Gastroesophageal sphincter (tissue), 3 donors: ENCODE results near the gene FUT8.

Source experiments
- EP300 ChIP-seq: sonication (generic); formaldehyde crosslinking; IDR thresholded peaks from one replicate; pipeline ENCODE4 v1.6.1; 2017; ENCODE audit warnings: antibody characterized with exemption, mild to moderate bottlenecking
- POLR2A ChIP-seq, 2 donors: fragments of 450-650 bp; IDR thresholded peaks; one replicate each; pipeline ENCODE4 v1.6.1; 2017; ENCODE audit warnings: antibody characterized with exemption in 2 of 2, mild to moderate bottlenecking in 2 of 2, moderate library complexity in 1 of 2
- TF ChIP-seq, protein P1 (sequence below), 4 experiments: fragments of 200-600 bp in 2 of 4; fragments of 450-650 bp in 2 of 4; sonication (generic) in 1 of 4; IDR thresholded peaks; one replicate each; pipeline ENCODE4 v1.5.1; 2017 to 2019; ENCODE audit warnings: antibody characterized with exemption in 4 of 4, mild to moderate bottlenecking in 2 of 4, moderate library complexity in 2 of 4

DNA sequence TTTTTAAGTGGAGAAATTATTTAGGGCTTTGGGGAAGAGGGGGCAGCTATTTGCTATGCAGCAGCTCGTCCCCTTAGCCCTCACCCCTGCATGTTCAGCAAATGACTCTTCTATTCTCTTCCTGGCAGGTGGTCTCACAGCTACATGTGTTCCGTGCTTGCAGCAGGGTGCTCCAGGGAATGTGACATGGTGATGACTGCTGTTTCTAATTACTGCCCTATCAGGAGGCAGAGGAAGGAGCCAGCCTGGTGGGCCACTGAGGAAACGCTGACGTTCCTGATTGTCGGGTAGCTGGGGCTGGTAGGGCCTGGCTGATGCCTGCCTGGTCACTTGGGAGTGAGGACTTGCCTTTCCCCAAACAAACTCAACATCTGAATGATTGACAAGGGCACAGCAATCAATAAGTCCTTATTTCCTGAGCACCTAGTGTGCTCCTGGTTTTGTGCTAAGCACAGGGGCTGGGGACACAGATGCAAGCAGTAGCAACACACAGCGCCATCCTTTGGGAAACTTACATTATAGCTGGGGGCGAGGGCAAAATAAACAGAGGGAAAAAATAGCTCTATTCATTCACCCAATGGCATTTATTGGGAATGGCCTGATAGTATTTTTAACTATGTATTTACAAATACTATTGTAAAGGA is 377.8 kb downstream of the FUT8 start:
- TF ChIP-seq, protein P1, sequence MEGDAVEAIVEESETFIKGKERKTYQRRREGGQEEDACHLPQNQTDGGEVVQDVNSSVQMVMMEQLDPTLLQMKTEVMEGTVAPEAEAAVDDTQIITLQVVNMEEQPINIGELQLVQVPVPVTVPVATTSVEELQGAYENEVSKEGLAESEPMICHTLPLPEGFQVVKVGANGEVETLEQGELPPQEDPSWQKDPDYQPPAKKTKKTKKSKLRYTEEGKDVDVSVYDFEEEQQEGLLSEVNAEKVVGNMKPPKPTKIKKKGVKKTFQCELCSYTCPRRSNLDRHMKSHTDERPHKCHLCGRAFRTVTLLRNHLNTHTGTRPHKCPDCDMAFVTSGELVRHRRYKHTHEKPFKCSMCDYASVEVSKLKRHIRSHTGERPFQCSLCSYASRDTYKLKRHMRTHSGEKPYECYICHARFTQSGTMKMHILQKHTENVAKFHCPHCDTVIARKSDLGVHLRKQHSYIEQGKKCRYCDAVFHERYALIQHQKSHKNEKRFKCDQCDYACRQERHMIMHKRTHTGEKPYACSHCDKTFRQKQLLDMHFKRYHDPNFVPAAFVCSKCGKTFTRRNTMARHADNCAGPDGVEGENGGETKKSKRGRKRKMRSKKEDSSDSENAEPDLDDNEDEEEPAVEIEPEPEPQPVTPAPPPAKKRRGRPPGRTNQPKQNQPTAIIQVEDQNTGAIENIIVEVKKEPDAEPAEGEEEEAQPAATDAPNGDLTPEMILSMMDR (IDR thresholded peaks at IDR 0.05): no peak
- TF ChIP-seq EP300: no peak
- no peak for TF ChIP-seq POLR2A (IDR thresholded peaks at IDR 0.05)
